GM10248 (cell line): ENCODE data around the gene ATF2.

Experiments
- CTCF ChIA-PET: fragments of 300-600 bp; sonication (Branson Sonifier 250); formaldehyde crosslinking; extraction: SDS; loops from one replicate; lab custom pipeline; 2021; ENCODE audit warnings: antibody characterized with exemption; lab: Yijun Ruan, JAX
- POLR2A ChIA-PET: fragments of 350-650 bp; sonication (Branson Sonifier 250); formaldehyde crosslinking; extraction: SDS; loops from one replicate; lab custom pipeline; 2020; ENCODE audit warnings: antibody characterized with exemption; lab: Yijun Ruan, JAX
- DNase-seq: peaks from one replicate; pipeline ENCODE4 v3.0.0; 2012; ENCODE audit errors: extremely low spot score
- CTCF ChIP-seq: IDR thresholded peaks from 2 replicates; pipeline ENCODE4 v1.5.1; 2012; ENCODE audit warnings: mild to moderate bottlenecking, low read depth; ENCODE audit errors: extremely low read depth, missing control alignments, control extremely low read depth

ATF2 gene

GRCh38 chr2:175154661-175155082, 13.3 kb downstream of the ATF2 start:
- TF ChIP-seq CTCF = no peak
- no peak for DNase-seq
- ChIA-PET POLR2A (no interaction called here), CTCF (interaction anchor here (0.8 to 1.7 kb wide), 2 partner anchors 11 to 24 kb away, joined by 4 to 7 read pairs; no protein-coding TSS in a partner anchor)

GRCh38 chr2:175152242-175152641, 15.8 kb downstream of the ATF2 start:
- no peak for TF ChIP-seq CTCF
- ChIA-PET POLR2A (interaction anchor here (0.5 to 1.3 kb wide), 2 partner anchors 11 to 16 kb away, joined by 4 to 5 read pairs; partner anchors contain the start of gene ATF2), CTCF (interaction anchor here (5.9 kb wide), 1 partner anchor 14 kb away, joined by 42 read pairs; no protein-coding TSS in a partner anchor)
- DNase-seq = no peak

- TF ChIP-seq CTCF = no peak
- ChIA-PET CTCF (interaction anchor here (5.9 kb wide), 1 partner anchor 13 kb away, joined by 42 read pairs; no protein-coding TSS in a partner anchor), POLR2A (interaction anchor here (1.3 kb wide), 1 partner anchor 17 kb away, joined by 4 read pairs; the partner anchor contains the start of gene ATF2)
- no peak for DNase-seq
Observed at GRCh38 chr2:175151791-175152190, 16.2 kb downstream of the ATF2 start.

- ChIA-PET CTCF (interaction anchor here (1.3 to 5.9 kb wide), 2 partner anchors 9 to 10 kb away, joined by 3 to 42 read pairs; no protein-coding TSS in a partner anchor), POLR2A (no interaction called here)
- no peak for TF ChIP-seq CTCF
- no peak for DNase-seq
Observed at GRCh38 chr2:175147186-175147585, 20.8 kb downstream of the ATF2 start.

- TF ChIP-seq CTCF = no peak
- DNase-seq = no peak
- ChIA-PET POLR2A (no interaction called here), CTCF (no interaction called here)
Observed at GRCh38 chr2:175143678-175144077, 24.3 kb downstream of the ATF2 start.

GRCh38 chr2:175143191-175143590, 24.8 kb downstream of the ATF2 start:
- ChIA-PET POLR2A (no interaction called here), CTCF (interaction anchor here (1.1 kb wide), 1 partner anchor 17 kb away, joined by 5 read pairs; no protein-coding TSS in a partner anchor)
- DNase-seq = no peak
- no peak for TF ChIP-seq CTCF
